GM21737 (cell line): ENCODE data around the gene OSBPL7.

Experiments
- ATAC-seq: cut with Tn5 transposase; IDR thresholded peaks from one replicate; pipeline ENCODE4 v1.9.1; 2021; ENCODE audit warnings: mild to moderate bottlenecking, moderate library complexity; ENCODE audit not compliant: unreplicated experiment

OSBPL7 gene

GRCh38 chr17:47848198-47848513 is 26.6 kb upstream of the OSBPL7 start:
- no peak for ATAC-seq

- ATAC-seq = no peak
These were observed 26.0 kb upstream of the OSBPL7 start for GRCh38 chr17:47847341-47848197.

- no peak for ATAC-seq
These were observed 25.2 kb upstream of the OSBPL7 start for GRCh38 chr17:47846716-47847340.

GRCh38 chr17:47845716-47846075 is 24.1 kb upstream of the OSBPL7 start:
- ATAC-seq = no peak

GRCh38 chr17:47844814-47845715 is 23.5 kb upstream of the OSBPL7 start:
- no peak for ATAC-seq

- ATAC-seq = no peak
These were observed 22.6 kb upstream of the OSBPL7 start for GRCh38 chr17:47844227-47844626.

GRCh38 chr17:47843391-47843730 is 21.8 kb upstream of the OSBPL7 start:
- ATAC-seq = no peak

- ATAC-seq = no peak
These were observed 20.1 kb upstream of the OSBPL7 start for GRCh38 chr17:47841488-47842291.

GRCh38 chr17:47840742-47841487 is 19.3 kb upstream of the OSBPL7 start, which contains the start of gene SCRN2:
TSS of gene SCRN2 (minus strand) at chr17:47841273. CDS start at chr17:47840843, 430 bp downstream.
- peak; percentile 80 for ATAC-seq

- no peak for ATAC-seq
These were observed 18.6 kb upstream of the OSBPL7 start for GRCh38 chr17:47840001-47840741.

GRCh38 chr17:47839071-47839470 is 17.5 kb upstream of the OSBPL7 start:
- ATAC-seq = no peak

- ATAC-seq = no peak
These were observed 17.0 kb upstream of the OSBPL7 start for GRCh38 chr17:47838636-47839035.

- ATAC-seq = no peak
These were observed 15.9 kb upstream of the OSBPL7 start for GRCh38 chr17:47837401-47838039.

GRCh38 chr17:47836601-47837000 is 15.0 kb upstream of the OSBPL7 start:
- no peak for ATAC-seq

- ATAC-seq = no peak
These were observed 13.2 kb upstream of the OSBPL7 start for GRCh38 chr17:47834756-47835155.

GRCh38 chr17:47831934-47832327 is 10.3 kb upstream of the OSBPL7 start:
- peak; percentile 5 for ATAC-seq

GRCh38 chr17:47831003-47831933 is 9.7 kb upstream of the OSBPL7 start, which contains the start of the genes LRRC46 and MRPL10:
TSS of gene LRRC46 (plus strand) at chr17:47831670. CDS start at chr17:47831990, 320 bp downstream.
TSS of gene MRPL10 (minus strand) at chr17:47831541. CDS start at chr17:47831511, 30 bp downstream.
- ATAC-seq = peak; percentile 69
